ENCODE data around the gene AURKB.
"Not testable (repeated sequence)": the region's sequence is repeated elsewhere in the genome, so short reads cannot be mapped to it uniquely, and the experiment has no call there.

The AURKB gene

DNA sequence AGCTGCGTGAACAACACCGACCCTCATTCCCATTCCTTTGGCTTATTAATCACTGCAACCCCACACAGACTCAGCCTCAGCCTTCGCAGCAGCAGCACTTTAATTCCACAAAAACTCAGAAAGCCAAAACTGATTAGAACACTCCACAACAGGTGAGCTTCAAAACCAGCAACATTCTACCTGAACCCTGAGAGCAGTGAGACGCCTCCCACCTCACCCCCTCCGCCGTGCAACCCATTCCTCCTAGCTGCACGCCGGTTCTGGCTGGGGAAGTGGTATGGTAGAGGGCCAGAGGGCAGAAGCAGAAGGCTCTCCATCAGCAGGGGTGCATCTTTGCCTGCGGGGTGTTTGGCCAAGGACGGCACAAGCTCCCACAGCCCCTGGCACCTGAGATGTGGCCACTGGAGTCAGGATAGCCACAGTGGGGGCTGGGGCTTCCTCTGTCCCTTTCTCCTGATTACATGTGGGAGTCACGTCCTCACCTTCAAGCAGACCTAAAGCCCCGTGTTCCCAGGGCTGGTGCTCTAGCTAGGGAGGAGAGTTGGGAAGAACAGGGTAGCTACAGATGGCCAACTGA is 22.0 kb downstream of the AURKB start:
- Mint-ChIP-seq H3K4me1 (peaks cover 20% of the 10 kb centered on the region), H3K36me3 (no peaks in the 10 kb centered on the region), H3K9me3 (no peaks in the 10 kb centered on the region), H3K4me3 (no peak overlapping the region), H3K27me3 (peaks cover 8% of the 10 kb centered on the region), H3K27ac (no peak overlapping the region)
- CTCF ChIA-PET: interaction anchor here (0.8 to 3.0 kb wide), 7 partner anchors 19 to 114 kb away, joined by 3 to 10 read pairs (median 3); no protein-coding TSS in a partner anchor
- peak; percentile 37 for DNase-seq

DNA sequence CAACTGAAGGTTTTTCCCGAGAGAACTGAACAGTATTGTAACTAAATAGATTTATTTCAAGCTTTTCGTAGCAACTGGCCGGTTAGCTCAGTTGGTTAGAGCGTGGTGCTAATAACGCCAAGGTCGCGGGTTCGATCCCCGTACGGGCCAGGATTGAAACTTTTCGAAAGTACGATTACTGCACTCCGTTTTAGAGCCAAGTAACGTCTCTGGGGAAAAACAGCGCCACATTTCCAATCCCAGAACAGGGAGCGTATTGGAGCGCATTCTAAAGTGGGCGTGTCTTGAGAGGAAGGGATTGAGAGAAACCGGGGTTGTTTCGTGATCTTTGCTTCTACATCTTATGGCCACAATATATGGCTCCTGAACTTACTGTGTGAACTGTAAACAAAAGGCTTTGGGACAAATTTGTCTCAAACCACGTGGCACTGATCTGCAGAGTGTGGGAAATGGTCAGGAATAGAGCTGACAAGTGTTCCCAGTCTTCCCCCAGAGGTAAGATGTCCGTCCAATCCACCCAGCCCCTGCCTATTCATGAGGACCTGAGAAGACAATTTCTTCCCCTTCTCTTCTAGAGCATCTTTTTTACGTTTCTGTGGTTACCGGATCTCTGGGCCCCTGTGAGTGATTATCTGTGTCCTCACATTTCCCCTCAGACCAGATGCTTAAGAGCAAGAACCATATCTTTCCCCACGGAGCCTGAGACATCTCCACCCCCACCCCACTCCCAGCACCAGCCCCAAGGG is 22.7 kb downstream of the AURKB start:
- Mint-ChIP-seq H3K9me3 (no peaks in the 10 kb centered on the region), H3K36me3 (no peaks in the 10 kb centered on the region), H3K27ac (no peak overlapping the region)

DNA sequence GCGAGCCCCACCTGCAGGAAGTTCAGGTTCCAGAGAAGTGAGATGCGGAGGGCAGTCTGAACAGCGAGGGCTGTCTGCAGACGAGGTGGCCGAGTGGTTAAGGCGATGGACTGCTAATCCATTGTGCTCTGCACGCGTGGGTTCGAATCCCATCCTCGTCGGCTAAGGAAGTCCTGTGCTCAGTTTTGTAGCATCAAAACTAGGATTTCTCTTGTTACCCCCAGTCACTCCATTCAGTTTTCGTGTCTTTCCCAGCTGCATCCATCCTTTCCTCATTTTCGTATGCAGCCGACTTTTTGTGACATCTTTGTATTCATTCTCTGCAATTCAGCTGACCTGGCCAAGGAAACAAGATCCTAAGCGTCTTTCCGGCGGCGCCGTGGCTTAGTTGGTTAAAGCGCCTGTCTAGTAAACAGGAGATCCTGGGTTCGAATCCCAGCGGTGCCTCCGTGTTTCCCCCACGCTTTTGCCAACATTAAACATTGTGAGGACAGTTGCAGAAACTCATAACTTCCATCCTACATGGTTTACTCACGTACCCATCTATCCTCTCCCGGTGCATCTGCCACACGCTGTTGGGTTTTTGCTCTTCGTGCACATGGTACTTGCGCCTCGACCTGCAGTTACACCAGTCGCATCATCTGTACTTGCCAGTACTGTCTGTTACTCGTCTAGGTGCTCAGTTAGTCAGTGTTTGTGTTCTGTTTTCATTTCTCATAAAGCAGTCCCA is 23.4 kb downstream of the AURKB start:
- CTCF ChIA-PET: interaction anchor here (0.9 to 3.0 kb wide), 6 partner anchors 14 to 114 kb away, joined by 3 to 10 read pairs (median 4); no protein-coding TSS in a partner anchor
- H3K27me3 Mint-ChIP-seq: peaks cover 19% of the 10 kb centered on the region
- DNase-seq: peak; percentile 92
- no peaks in the 10 kb centered on the region for H3K9me3 Mint-ChIP-seq
- no peak overlapping the region for H3K4me3 Mint-ChIP-seq
- H3K27ac Mint-ChIP-seq: no peak overlapping the region
- H3K36me3 Mint-ChIP-seq: no peaks in the 10 kb centered on the region
- peaks cover 22% of the 10 kb centered on the region for H3K4me1 Mint-ChIP-seq

More for the DNA sequence above, 22.7 kb downstream of the AURKB start:
- CTCF ChIA-PET: interaction anchor here (0.9 to 3.0 kb wide), 9 partner anchors 15 to 115 kb away, joined by 3 to 10 read pairs (median 4); no protein-coding TSS in a partner anchor
- Mint-ChIP-seq H3K4me1 (peaks cover 20% of the 10 kb centered on the region), H3K27me3 (peaks cover 13% of the 10 kb centered on the region), H3K4me3 (no peak overlapping the region)
- peak; percentile 93 for DNase-seq

DNA sequence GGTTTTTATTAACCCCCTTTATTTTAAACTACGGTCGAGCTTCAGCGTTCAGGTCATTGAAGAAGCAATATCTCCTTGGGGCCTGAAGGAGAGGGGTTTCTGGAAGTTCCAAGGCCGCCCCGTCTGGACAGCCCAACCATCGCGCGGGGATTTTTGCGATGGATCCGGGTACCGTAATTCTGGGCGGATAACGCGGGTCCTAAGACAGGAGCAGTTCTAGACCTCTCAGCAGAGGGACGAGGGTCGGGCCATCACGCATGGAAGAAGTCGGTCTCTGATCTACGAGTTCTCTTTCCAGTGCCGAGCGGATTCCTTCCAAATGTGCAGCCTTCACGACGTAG is 24.0 kb downstream of the AURKB start:
- Mint-ChIP-seq H3K4me1 (peaks cover 24% of the 10 kb centered on the region), H3K27me3 (peaks cover 23% of the 10 kb centered on the region), H3K9me3 (no peaks in the 10 kb centered on the region), H3K27ac (no peak overlapping the region), H3K36me3 (no peaks in the 10 kb centered on the region), H3K4me3 (no peak overlapping the region)
- no peak for DNase-seq
- CTCF ChIA-PET: interaction anchor here (0.7 to 1.2 kb wide), 2 partner anchors 62 to 67 kb away, joined by 3 read pairs; partner anchors contain the start of genes CTC1 and PFAS

DNA sequence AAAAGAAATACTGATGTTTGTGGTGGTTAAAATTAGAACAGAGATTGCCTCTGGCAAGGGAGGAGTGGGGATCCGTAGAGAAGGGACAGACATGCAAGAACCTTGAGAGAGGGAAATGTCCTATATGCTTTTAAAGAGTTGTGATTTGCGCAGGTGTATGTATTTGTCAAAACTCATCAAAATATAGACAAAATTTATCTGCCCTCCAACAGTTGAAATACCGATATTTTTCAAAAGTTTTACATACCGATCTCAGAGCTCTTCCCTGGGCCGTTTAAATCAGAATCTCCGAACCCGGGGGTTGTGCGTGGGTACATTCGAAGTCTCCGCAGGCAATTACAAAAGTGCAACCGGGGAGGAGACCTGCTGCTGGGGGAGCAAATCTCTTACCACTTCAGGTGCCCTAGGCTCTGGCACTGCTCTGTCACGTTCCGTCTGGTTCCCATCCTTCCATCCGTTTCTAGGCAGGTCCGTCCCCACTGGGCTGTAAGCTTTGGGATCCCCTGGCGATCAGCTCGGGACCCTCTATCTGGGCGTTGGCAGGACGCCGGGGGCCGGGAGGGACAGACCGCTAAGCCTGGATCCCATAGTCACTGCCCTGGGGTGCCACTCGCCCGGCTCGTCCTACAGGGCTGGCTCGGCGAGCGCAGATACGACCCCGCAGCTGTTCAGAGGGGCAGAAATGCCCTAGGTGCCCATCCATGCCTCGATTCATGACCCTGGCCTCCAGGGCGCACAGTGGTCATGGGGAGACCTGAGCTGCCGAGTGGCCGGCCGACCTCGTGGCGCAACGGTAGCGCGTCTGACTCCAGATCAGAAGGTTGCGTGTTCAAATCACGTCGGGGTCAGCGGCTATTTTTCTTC is 24.6 kb downstream of the AURKB start:
- Mint-ChIP-seq H3K4me3 (no peak overlapping the region), H3K27me3 (peaks cover 29% of the 10 kb centered on the region), H3K27ac (no peak overlapping the region), H3K36me3 (no peaks in the 10 kb centered on the region), H3K9me3 (no peaks in the 10 kb centered on the region), H3K4me1 (peaks cover 21% of the 10 kb centered on the region)
- CTCF ChIA-PET: interaction anchor here (0.7 to 1.2 kb wide), 2 partner anchors 63 to 67 kb away, joined by 3 read pairs; partner anchors contain the start of genes CTC1 and PFAS
- peak; percentile 88 for DNase-seq

DNA sequence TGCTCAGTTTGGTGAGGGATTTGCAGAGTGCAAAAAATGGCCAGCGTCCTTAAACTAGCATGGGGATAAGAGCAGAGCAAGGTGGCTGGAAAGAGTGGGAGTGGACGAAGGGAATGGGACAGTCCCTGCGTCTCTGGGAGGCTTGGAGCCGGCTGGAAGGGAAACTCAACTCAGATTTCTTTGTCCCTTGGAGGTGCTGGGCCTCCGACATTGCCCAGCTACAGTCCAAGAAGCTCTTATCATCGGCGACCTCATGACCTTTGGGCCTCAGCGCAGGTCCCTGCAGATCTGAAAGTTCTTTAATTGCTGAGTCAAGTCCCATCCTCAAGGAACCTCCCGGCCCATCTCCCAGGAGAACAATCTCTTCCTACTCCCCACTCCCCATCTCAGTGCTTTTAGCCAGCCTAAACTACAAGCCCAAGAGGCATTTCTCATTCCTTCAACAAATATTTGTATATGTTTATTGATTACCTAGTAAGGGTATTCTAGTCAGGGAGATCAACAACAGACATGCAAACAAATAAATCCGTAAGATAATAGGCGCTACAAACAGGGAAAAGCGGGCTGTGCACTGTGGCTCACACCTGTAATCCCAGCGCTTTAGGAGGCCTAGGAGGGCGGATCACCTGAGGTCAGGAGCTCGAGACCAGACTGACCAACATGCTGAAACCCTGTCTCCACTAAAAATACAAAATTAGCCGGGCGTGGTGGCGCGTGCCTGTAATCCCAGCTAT is 33.2 kb downstream of the AURKB start:
- Mint-ChIP-seq H3K9me3 (no peaks in the 10 kb centered on the region), H3K36me3 (peaks cover 5% of the 10 kb centered on the region), H3K27me3 (peaks cover 18% of the 10 kb centered on the region), H3K4me1 (peaks cover 54% of the 10 kb centered on the region), H3K4me3 (peak overlapping the region; percentile 91), H3K27ac (no peak overlapping the region)
- DNase-seq: no peak
- CTCF ChIA-PET: interaction anchor here (1.1 kb wide), 1 partner anchor 38 kb away, joined by 3 read pairs; no protein-coding TSS in a partner anchor

DNA sequence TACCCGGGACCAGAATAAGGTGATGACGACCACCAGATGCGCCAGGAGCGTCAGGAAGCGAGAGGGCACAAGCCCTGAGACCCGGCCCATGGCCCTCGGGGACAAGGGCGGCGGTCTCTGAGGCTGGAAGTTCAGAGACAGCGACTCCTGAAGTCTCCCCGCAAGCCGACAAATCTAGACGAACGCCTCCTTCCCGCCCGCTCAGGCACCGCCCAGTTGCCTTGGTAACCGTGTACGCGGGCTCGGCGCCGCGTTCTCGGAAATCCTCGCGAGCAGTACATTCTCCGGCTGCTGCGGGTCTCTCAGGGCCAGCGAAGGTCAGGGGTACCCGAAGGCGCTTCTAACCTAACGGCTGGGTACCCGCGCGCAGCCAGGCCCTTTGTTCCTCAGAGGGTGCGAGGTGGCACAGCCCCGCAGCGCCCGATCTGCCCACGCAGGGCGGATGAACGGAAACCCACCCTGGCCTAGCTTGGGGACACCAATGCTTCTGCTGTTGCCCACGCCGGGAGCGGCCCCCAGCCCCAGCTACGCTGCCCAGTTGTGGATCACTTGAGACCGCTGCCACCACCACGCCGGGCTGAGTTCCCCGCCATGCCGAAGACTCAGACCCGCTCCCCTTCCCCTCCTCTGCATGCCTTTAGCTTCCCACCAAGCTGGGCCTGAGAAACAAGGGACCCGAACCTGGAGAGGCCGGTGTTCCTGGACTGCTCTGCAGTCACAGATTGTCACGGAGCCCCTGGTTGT is 34.0 kb downstream of the AURKB start, which contains the start of gene TMEM107:
Gene TMEM107, minus strand, starts transcription at position 184 of the 744 bp plus-strand sequence. Its CDS starts 94 bp downstream, at position 90.
- peak; percentile 94 for DNase-seq
- CTCF ChIA-PET: interaction anchor here (1.1 kb wide), 1 partner anchor 37 kb away, joined by 3 read pairs; no protein-coding TSS in a partner anchor
- H3K27me3 Mint-ChIP-seq: peaks cover 12% of the 10 kb centered on the region
- H3K27ac Mint-ChIP-seq: peak within 1 kb of the TSS; percentile 90
- H3K4me3 Mint-ChIP-seq: peak within 1 kb of the TSS; percentile 91
- no peaks in the 10 kb centered on the region for H3K9me3 Mint-ChIP-seq
- H3K4me1 Mint-ChIP-seq: peaks cover 56% of the 10 kb centered on the region
- peaks cover 5% of the 10 kb centered on the region for H3K36me3 Mint-ChIP-seq

DNA sequence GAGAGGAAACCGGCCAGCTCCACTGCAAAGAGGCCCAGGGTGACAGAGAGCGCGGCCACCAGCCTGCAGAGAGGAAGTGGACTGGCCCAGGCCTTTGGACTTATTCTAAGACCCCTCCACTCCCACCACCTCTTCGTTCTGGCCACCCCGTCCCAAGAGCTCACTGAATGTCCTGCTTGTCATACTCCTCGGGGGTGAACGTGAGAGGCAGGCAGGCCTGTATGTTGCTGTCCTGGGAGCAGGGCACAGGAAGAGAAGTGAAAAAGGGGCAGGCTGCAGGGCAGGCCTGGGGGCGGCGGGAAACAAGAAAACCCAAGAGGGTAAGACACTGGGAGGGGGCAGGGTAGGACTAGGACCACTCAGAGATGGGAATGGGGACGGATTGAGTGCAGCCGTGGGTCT is 34.6 kb downstream of the AURKB start:
- no peak for DNase-seq
- Mint-ChIP-seq H3K9me3 (no peaks in the 10 kb centered on the region), H3K27ac (peak overlapping the region; percentile 90), H3K27me3 (peaks cover 7% of the 10 kb centered on the region), H3K36me3 (peaks cover 5% of the 10 kb centered on the region), H3K4me1 (peaks cover 60% of the 10 kb centered on the region), H3K4me3 (peak overlapping the region; percentile 91)
- CTCF ChIA-PET: interaction anchor here (0.8 kb wide), 1 partner anchor 12 kb away, joined by 4 read pairs; no protein-coding TSS in a partner anchor

DNA sequence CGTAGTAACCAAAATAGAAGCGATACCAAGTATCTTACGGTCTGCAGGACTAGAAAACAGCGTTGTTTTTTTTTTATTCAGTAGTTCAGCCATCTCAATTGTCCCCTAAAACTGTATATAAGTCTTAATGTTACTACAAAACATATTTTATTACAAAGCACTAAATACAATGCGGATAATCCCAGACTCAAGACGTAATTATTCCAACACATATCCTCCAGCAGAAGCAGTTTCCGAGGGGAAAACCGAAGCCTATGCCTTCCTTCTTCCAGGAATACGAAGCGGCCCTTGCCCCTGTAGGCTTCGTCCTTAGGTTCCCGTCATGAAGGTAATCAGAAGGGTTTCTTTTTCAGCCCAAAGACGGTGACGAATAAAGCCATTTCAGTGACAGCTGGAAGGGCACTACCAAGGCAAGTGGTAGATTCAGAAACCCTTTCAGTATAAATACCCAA is 36.5 kb downstream of the AURKB start:
- peak overlapping the region; percentile 78 for H3K4me3 Mint-ChIP-seq

DNA sequence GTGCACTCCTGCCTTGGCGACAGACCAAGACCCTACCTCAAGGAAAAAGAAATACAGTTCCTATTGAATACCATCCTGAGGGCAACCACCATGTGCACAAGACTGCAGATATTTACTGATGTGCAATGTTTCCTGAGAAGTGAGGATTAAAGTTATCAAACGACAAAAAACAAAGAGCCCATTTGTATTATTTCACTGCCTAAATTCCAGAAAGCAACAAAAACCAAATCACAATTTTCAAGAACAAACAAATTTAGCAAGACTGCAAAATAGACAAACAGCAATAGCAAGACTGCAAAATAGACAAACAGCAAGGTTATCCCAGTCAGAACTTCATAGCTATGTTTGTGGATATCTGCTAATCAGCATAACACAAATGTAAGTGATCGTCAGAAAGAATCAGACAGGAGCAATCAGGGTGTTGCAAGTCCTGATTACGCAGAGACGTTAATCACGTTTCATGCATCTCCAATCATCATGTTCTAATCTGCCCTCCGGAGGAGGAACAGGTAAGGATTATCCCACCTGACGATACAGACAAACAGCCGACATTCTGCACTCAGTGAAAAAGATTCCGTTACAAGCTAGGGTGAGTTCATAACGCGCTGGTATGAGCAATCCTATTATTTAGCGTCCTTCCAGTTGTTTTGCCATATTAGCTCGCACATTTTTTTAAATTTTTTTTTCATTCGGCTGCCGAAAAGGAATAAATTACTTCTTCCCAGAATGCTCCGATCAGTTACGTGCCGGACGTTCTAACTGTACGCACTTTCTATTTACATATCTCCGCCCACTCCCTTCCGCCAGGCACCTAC is 37.1 kb downstream of the AURKB start:
- peak overlapping the region; percentile 100 for H3K27ac Mint-ChIP-seq
- H3K9me3 Mint-ChIP-seq: no peaks in the 10 kb centered on the region
- H3K27me3 Mint-ChIP-seq: no peaks in the 10 kb centered on the region
- H3K4me3 Mint-ChIP-seq: peak overlapping the region; percentile 78
- DNase-seq: peak; percentile 88
- CTCF ChIA-PET: interaction anchor here (0.6 to 1.6 kb wide), 4 partner anchors 14 to 54 kb away, joined by 3 to 4 read pairs (median 3); no protein-coding TSS in a partner anchor
- H3K36me3 Mint-ChIP-seq: peaks cover 5% of the 10 kb centered on the region
- peaks cover 61% of the 10 kb centered on the region for H3K4me1 Mint-ChIP-seq

More for the DNA sequence above, 36.5 kb downstream of the AURKB start:
- Mint-ChIP-seq H3K9me3 (no peaks in the 10 kb centered on the region), H3K27ac (peak overlapping the region; percentile 100), H3K36me3 (peaks cover 5% of the 10 kb centered on the region), H3K4me1 (peaks cover 61% of the 10 kb centered on the region), H3K27me3 (no peaks in the 10 kb centered on the region)
- DNase-seq: no peak
- CTCF ChIA-PET: interaction anchor here (0.8 to 1.6 kb wide), 3 partner anchors 35 to 54 kb away, joined by 3 to 4 read pairs (median 3); no protein-coding TSS in a partner anchor

DNA sequence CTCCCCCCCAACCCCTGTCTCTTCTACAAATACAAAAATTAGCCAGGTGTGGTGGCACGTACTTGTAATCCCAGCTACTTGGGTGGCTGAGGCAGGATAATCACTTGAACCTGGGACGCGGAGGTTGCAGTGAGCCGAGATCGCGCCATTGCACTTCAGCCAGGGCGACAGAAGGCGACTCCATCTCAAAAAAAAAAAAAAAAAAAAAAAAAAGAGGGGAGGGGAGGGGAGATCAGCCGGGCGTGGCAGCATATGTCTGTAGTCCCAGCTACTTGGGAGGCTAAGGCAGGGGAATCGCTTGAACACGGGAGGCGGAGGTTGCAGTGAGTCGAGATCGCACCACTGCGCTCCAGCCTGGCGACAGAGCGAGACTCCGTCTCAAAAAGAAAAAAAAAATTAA is 40.2 kb downstream of the AURKB start:
- CTCF ChIA-PET, H3K4me3 Mint-ChIP-seq, H3K9me3 Mint-ChIP-seq, H3K36me3 Mint-ChIP-seq, DNase-seq, H3K27me3 Mint-ChIP-seq, H3K27ac Mint-ChIP-seq: not testable (repeated sequence)
- peaks cover 47% of the 10 kb centered on the region for H3K4me1 Mint-ChIP-seq
